CD4-positive, alpha-beta T cell (primary cell): ENCODE results near the gene SCGB3A1. TPM values are rescaled to one million over a fixed set of nuclear protein-coding genes. Genes with fewer than 3 reads are reported as not detected.

Experiments used
- ATAC-seq: fragments of 200-7000 bp; cut with Tn5 transposase; one replicate; pipeline ENCODE4 v1.10.0; 2022; ENCODE audit warnings: mild to moderate bottlenecking; ENCODE audit not compliant: poor library complexity
- CTCF ChIA-PET: fragments of 350-600 bp; sonication (Branson Sonifier 250); formaldehyde crosslinking; loops from one replicate; lab custom pipeline; 2021; ENCODE audit warnings: antibody characterized with exemption, inconsistent platforms; lab: Charles Lee
- POLR2A ChIA-PET: fragments of 350-600 bp; sonication (Branson Sonifier 250); formaldehyde crosslinking; loops from one replicate; lab custom pipeline; 2021; ENCODE audit warnings: antibody characterized with exemption, inconsistent platforms; lab: Charles Lee
- DNase-seq, 14 experiments: peaks; one replicate each; pipeline ENCODE4 v3.0.0-alpha.2; 2013 to 2020; ENCODE audit warnings: mixed read lengths in 2 of 14
- H3K27ac ChIP-seq, 2 donors: one replicate each; pipeline versions ENCODE4 v1.5.1 to v1.7.0; 2013; ENCODE audit warnings: low read length in 2 of 2, low read depth in 1 of 2, mild to moderate bottlenecking in 1 of 2
- H3K27me3 ChIP-seq, 2 experiments: 1 replicate in 1 of 2; 2 replicates in 1 of 2; pipeline versions ENCODE4 v1.6.1 to v1.7.0; 2013; ENCODE audit warnings: low read length in 2 of 2, control low read depth in 1 of 2, mild to moderate bottlenecking in 1 of 2, moderate library complexity in 1 of 2; ENCODE audit not compliant: insufficient read depth in 2 of 2, control insufficient read depth in 1 of 2
- H3K36me3 ChIP-seq: one replicate; pipeline ENCODE4 v1.6.1; 2013; ENCODE audit warnings: low read length, control low read depth; ENCODE audit not compliant: insufficient read depth
- H3K4me1 ChIP-seq: one replicate; pipeline ENCODE4 v1.6.1; 2013; ENCODE audit warnings: low read length, control low read depth; ENCODE audit not compliant: insufficient read depth
- H3K4me3 ChIP-seq: one replicate; pipeline ENCODE4 v1.5.1; 2013; ENCODE audit warnings: mild to moderate bottlenecking, low read length, moderate library complexity
- H3K9me3 ChIP-seq, 2 experiments: 1 replicate in 1 of 2; 2 replicates in 1 of 2; pipeline versions ENCODE4 v1.6.1 to v1.7.0; 2013; ENCODE audit warnings: low read length in 2 of 2, mild to moderate bottlenecking in 2 of 2, control low read depth in 1 of 2, moderate library complexity in 1 of 2; ENCODE audit not compliant: control insufficient read depth in 1 of 2, insufficient read depth in 1 of 2
- H3K27ac Mint-ChIP-seq: one replicate; pipeline ENCODE4 v1.8.0; 2020; ENCODE audit warnings: mixed read lengths
- H3K27me3 Mint-ChIP-seq: one replicate; pipeline ENCODE4 v1.8.0; 2021; ENCODE audit warnings: mixed read lengths
- H3K36me3 Mint-ChIP-seq: one replicate; pipeline ENCODE4 v1.8.0; 2021; ENCODE audit warnings: low read depth, mixed read lengths
- H3K4me1 Mint-ChIP-seq: one replicate; pipeline ENCODE4 v1.8.0; 2021; ENCODE audit warnings: low read depth, mixed read lengths
- H3K4me3 Mint-ChIP-seq: one replicate; pipeline ENCODE4 v1.8.0; 2020; ENCODE audit warnings: mild to moderate bottlenecking, mixed read lengths
- H3K9me3 Mint-ChIP-seq: one replicate; pipeline ENCODE4 v1.8.0; 2020; ENCODE audit warnings: mixed read lengths
- intact Hi-C, 2 experiments: fragments of 100-400 bp; cut with DNase I in 1 of 2; cut with micrococcal nuclease in 1 of 2; formaldehyde crosslinking; loops; one replicate each; pipeline versions ENCODE4 v1.15.1 to v1.9.0; 2023 to 2025; cut with DNase I, micrococcal nuclease
- total RNA-seq, 174 experiments: library from RNA in 2 of 174; stranded (reverse) in 2 of 174; gene quantifications; one replicate each; pipeline ENCODE4 v1.2.3 and lab custom pipeline; 2021 to 2026
- TF ChIP-seq, protein P1 (sequence below): fragments of 200-600 bp; IDR thresholded peaks from one replicate; pipeline ENCODE4 v1.8.0; 2022; ENCODE audit warnings: antibody characterized with exemption, mild to moderate bottlenecking

SCGB3A1 gene
- total RNA-seq, 2 experiments from 2014 or later, result not detected

DNA sequence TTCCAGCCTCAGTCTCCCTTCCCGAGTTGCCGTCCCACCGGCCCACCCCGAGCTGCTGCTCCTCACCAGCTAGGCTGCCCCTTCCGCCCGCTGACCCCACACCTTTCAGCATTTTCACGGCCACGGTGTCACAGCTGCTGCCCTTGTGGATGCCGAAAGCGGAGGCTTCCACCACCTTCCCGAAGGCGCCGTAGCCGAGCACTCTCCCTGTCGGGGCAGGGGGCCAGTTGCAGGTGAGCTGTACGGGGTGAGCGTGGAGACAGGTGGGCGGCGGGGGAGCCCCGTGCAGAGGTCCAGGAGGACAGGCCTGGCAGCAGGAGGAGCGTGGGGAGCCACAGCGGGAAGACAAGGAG is 28.2 kb upstream of the SCGB3A1 start:
- no peaks in the 10 kb centered on the region for H3K27me3 Mint-ChIP-seq
- DNase-seq, result no peak
- Histone ChIP-seq H3K4me1 (peaks cover 11% of the 10 kb centered on the region), H3K27ac (no peak overlapping the region), H3K4me3 (no peak overlapping the region), H3K9me3 (no peaks in the 10 kb centered on the region), H3K36me3 (no peaks in the 10 kb centered on the region), H3K27me3 (no peaks in the 10 kb centered on the region)
- no peaks in the 10 kb centered on the region for H3K9me3 Mint-ChIP-seq
- H3K27ac Mint-ChIP-seq, result no peak overlapping the region
- H3K4me3 Mint-ChIP-seq, result no peak overlapping the region
- H3K4me1 Mint-ChIP-seq, result peaks cover 4% of the 10 kb centered on the region
- no peaks in the 10 kb centered on the region for H3K36me3 Mint-ChIP-seq
- POLR2A ChIA-PET, result no interaction called here
- no peak for ATAC-seq
- intact Hi-C loops, result no loop called here
- TF ChIP-seq, protein P1, sequence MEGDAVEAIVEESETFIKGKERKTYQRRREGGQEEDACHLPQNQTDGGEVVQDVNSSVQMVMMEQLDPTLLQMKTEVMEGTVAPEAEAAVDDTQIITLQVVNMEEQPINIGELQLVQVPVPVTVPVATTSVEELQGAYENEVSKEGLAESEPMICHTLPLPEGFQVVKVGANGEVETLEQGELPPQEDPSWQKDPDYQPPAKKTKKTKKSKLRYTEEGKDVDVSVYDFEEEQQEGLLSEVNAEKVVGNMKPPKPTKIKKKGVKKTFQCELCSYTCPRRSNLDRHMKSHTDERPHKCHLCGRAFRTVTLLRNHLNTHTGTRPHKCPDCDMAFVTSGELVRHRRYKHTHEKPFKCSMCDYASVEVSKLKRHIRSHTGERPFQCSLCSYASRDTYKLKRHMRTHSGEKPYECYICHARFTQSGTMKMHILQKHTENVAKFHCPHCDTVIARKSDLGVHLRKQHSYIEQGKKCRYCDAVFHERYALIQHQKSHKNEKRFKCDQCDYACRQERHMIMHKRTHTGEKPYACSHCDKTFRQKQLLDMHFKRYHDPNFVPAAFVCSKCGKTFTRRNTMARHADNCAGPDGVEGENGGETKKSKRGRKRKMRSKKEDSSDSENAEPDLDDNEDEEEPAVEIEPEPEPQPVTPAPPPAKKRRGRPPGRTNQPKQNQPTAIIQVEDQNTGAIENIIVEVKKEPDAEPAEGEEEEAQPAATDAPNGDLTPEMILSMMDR, result no peak
- CTCF ChIA-PET, result no interaction called here

- no peak overlapping the region for H3K4me3 Mint-ChIP-seq
- intact Hi-C loops, result no loop called here
- H3K9me3 Mint-ChIP-seq, result no peaks in the 10 kb centered on the region
- ChIA-PET CTCF (no interaction called here), POLR2A (no interaction called here)
- H3K4me1 Mint-ChIP-seq, result peaks cover 3% of the 10 kb centered on the region
- no peaks in the 10 kb centered on the region for H3K36me3 Mint-ChIP-seq
- no peaks in the 10 kb centered on the region for H3K36me3 ChIP-seq
- H3K4me3 ChIP-seq, result no peak overlapping the region
- TF ChIP-seq, protein P1, result no peak
- no peak overlapping the region for H3K27ac ChIP-seq
- H3K9me3 ChIP-seq, result no peaks in the 10 kb centered on the region
- DNase-seq, result peak in 10 of 14 experiments; percentile 7 to 59 (median 34)
- peak; percentile 57 for ATAC-seq
- peaks cover 10% of the 10 kb centered on the region for H3K4me1 ChIP-seq
- no peaks in the 10 kb centered on the region for H3K27me3 ChIP-seq
- no peak overlapping the region for H3K27ac Mint-ChIP-seq
- H3K27me3 Mint-ChIP-seq, result no peaks in the 10 kb centered on the region
Observed at GRCh38 chr5:180618829-180619562, 27.7 kb upstream of the SCGB3A1 start.

GRCh38 chr5:180618487-180618828 is 27.2 kb upstream of the SCGB3A1 start:
- CTCF ChIA-PET, result no interaction called here
- no peaks in the 10 kb centered on the region for H3K4me1 Mint-ChIP-seq
- no peak overlapping the region for H3K4me3 Mint-ChIP-seq

More at GRCh38 chr5:180618487-180618828, 27.2 kb upstream of the SCGB3A1 start:
- H3K27ac ChIP-seq, result no peak overlapping the region
- ATAC-seq (no peak), DNase-seq (no peak)
- no peaks in the 10 kb centered on the region for H3K9me3 Mint-ChIP-seq
- POLR2A ChIA-PET, result no interaction called here
- H3K4me1 ChIP-seq, result peaks cover 5% of the 10 kb centered on the region
- H3K36me3 Mint-ChIP-seq, result no peaks in the 10 kb centered on the region
- TF ChIP-seq, protein P1, result no peak
- no peaks in the 10 kb centered on the region for H3K27me3 Mint-ChIP-seq
- H3K36me3 ChIP-seq, result no peaks in the 10 kb centered on the region
- H3K4me3 ChIP-seq, result no peak overlapping the region
- intact Hi-C loops, result no loop called here
- no peak overlapping the region for H3K27ac Mint-ChIP-seq
- no peaks in the 10 kb centered on the region for H3K27me3 ChIP-seq
- no peaks in the 10 kb centered on the region for H3K9me3 ChIP-seq
